Measurements from ENCODE around the gene MYL2. TPM values are rescaled to one million over a fixed set of nuclear protein-coding genes. Genes with fewer than 3 reads are reported as not detected.

Gene MYL2
- total RNA-seq, 1 donor from 2014 or later = not detected

- H3K27me3 Mint-ChIP-seq (ENCODE audit: unreplicated experiment) = peaks cover 17% of the 10 kb centered on the region
- no peak for DNase-seq (ENCODE audit: extremely low spot score, unreplicated experiment)
Observed at GRCh38 chr12:110908377-110909152, 11.8 kb downstream of the MYL2 start.

GRCh38 chr12:110907583-110907982 is 12.8 kb downstream of the MYL2 start:
- no peaks in the 10 kb centered on the region for H3K4me1 Mint-ChIP-seq (ENCODE audit: unreplicated experiment)
- H3K4me3 Mint-ChIP-seq (ENCODE audit: unreplicated experiment) = no peak overlapping the region
- DNase-seq (ENCODE audit: extremely low spot score, unreplicated experiment) = no peak
- H3K27ac Mint-ChIP-seq (ENCODE audit: unreplicated experiment) = no peak overlapping the region
- peaks cover 17% of the 10 kb centered on the region for H3K27me3 Mint-ChIP-seq (ENCODE audit: unreplicated experiment)
- H3K36me3 Mint-ChIP-seq (ENCODE audit: unreplicated experiment) = no peaks in the 10 kb centered on the region
- TF ChIP-seq CTCF (IDR thresholded peaks at IDR 0.05) = no peak
- no peaks in the 10 kb centered on the region for H3K9me3 Mint-ChIP-seq (ENCODE audit: unreplicated experiment)

More at GRCh38 chr12:110908377-110909152, 11.8 kb downstream of the MYL2 start:
- no peaks in the 10 kb centered on the region for H3K9me3 Mint-ChIP-seq (ENCODE audit: unreplicated experiment)
- no peaks in the 10 kb centered on the region for H3K36me3 Mint-ChIP-seq (ENCODE audit: unreplicated experiment)
- no peak for TF ChIP-seq CTCF (IDR thresholded peaks at IDR 0.05)
- H3K4me1 Mint-ChIP-seq (ENCODE audit: unreplicated experiment) = no peaks in the 10 kb centered on the region
- no peak overlapping the region for H3K4me3 Mint-ChIP-seq (ENCODE audit: unreplicated experiment)
- no peak overlapping the region for H3K27ac Mint-ChIP-seq (ENCODE audit: unreplicated experiment)

- no peak for DNase-seq (ENCODE audit: extremely low spot score, unreplicated experiment)
- no peaks in the 10 kb centered on the region for H3K4me1 Mint-ChIP-seq (ENCODE audit: unreplicated experiment)
Observed at GRCh38 chr12:110906985-110907384, 13.4 kb downstream of the MYL2 start.

GRCh38 chr12:110906516-110906915 is 13.9 kb downstream of the MYL2 start:
- peaks cover 24% of the 10 kb centered on the region for H3K27me3 Mint-ChIP-seq (ENCODE audit: unreplicated experiment)
- no peak overlapping the region for H3K4me3 Mint-ChIP-seq (ENCODE audit: unreplicated experiment)
- H3K9me3 Mint-ChIP-seq (ENCODE audit: unreplicated experiment) = no peaks in the 10 kb centered on the region
- H3K27ac Mint-ChIP-seq (ENCODE audit: unreplicated experiment) = no peak overlapping the region
- TF ChIP-seq CTCF (IDR thresholded peaks at IDR 0.05) = no peak
- DNase-seq (ENCODE audit: extremely low spot score, unreplicated experiment) = no peak
- no peaks in the 10 kb centered on the region for H3K4me1 Mint-ChIP-seq (ENCODE audit: unreplicated experiment)
- no peaks in the 10 kb centered on the region for H3K36me3 Mint-ChIP-seq (ENCODE audit: unreplicated experiment)

More at GRCh38 chr12:110906985-110907384, 13.4 kb downstream of the MYL2 start:
- H3K4me3 Mint-ChIP-seq (ENCODE audit: unreplicated experiment) = no peak overlapping the region
- H3K27ac Mint-ChIP-seq (ENCODE audit: unreplicated experiment) = no peak overlapping the region
- H3K9me3 Mint-ChIP-seq (ENCODE audit: unreplicated experiment) = no peaks in the 10 kb centered on the region
- H3K27me3 Mint-ChIP-seq (ENCODE audit: unreplicated experiment) = peaks cover 21% of the 10 kb centered on the region
- no peak for TF ChIP-seq CTCF (IDR thresholded peaks at IDR 0.05)
- no peaks in the 10 kb centered on the region for H3K36me3 Mint-ChIP-seq (ENCODE audit: unreplicated experiment)

- Mint-ChIP-seq H3K27me3 (ENCODE audit: unreplicated experiment) (peaks cover 25% of the 10 kb centered on the region), H3K36me3 (ENCODE audit: unreplicated experiment) (no peaks in the 10 kb centered on the region), H3K9me3 (ENCODE audit: unreplicated experiment) (no peaks in the 10 kb centered on the region), H3K27ac (ENCODE audit: unreplicated experiment) (no peak overlapping the region), H3K4me1 (ENCODE audit: unreplicated experiment) (no peaks in the 10 kb centered on the region), H3K4me3 (ENCODE audit: unreplicated experiment) (no peak overlapping the region)
- no peak for DNase-seq (ENCODE audit: extremely low spot score, unreplicated experiment)
- no peak for TF ChIP-seq CTCF (IDR thresholded peaks at IDR 0.05)
Observed at GRCh38 chr12:110906083-110906482, 14.3 kb downstream of the MYL2 start.

Data from osteocyte (in vitro differentiated cells).